Measurements from ENCODE around the gene NRN1. TPM values are rescaled to one million over a fixed set of nuclear protein-coding genes. Genes with fewer than 3 reads are reported as not detected.
A peak's percentile ranks its signal among the peaks of the same experiment; 100 is the strongest.
"Not testable (repeated sequence)": the region's sequence is repeated elsewhere in the genome, so short reads cannot be mapped to it uniquely, and the experiment has no call there.

The NRN1 gene, protein sequence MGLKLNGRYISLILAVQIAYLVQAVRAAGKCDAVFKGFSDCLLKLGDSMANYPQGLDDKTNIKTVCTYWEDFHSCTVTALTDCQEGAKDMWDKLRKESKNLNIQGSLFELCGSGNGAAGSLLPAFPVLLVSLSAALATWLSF
- 10 to 100 TPM; 22.3 to 42.3 (median 26.6) TPM for polyA plus RNA-seq (ENCODE audit: insufficient read length in 10 of 10)
- long read RNA-seq, donor 1, transcript NRN1-201 (3 exons, 1,624 nt) = major isoform, 9 of 9 reads
- long read RNA-seq, donor 1, partial matches to known transcripts = 0 of 9 reads
- long read RNA-seq, donor 1, other reads (novel, unspliced or antisense) = 0 of 9 reads
- long read RNA-seq, donor 2, partial matches to known transcripts = 0 of 4 reads
- long read RNA-seq, donor 2, other reads (novel, unspliced or antisense) = 0 of 4 reads
- long read RNA-seq, donor 3 = 0 reads
- long read RNA-seq, donor 4, transcript NRN1-201 (3 exons, 1,624 nt) = major isoform, 11 of 11 reads
- long read RNA-seq, donor 4, partial matches to known transcripts = 0 of 11 reads
- long read RNA-seq, donor 4, other reads (novel, unspliced or antisense) = 0 of 11 reads
- long read RNA-seq, donor 5, transcript NRN1-201 (3 exons, 1,624 nt) = major isoform, 6 of 6 reads
- long read RNA-seq, donor 5, partial matches to known transcripts = 0 of 6 reads
- long read RNA-seq, donor 5, other reads (novel, unspliced or antisense) = 0 of 6 reads
- long read RNA-seq, donor 6, transcript NRN1-201 (3 exons, 1,624 nt) = major isoform, 23 of 33 reads
- long read RNA-seq, donor 6, partial matches to known transcripts = 9 of 33 reads
- long read RNA-seq, donor 6, other reads (novel, unspliced or antisense) = 0 of 33 reads
- long read RNA-seq, donor 7, transcript NRN1-201 (3 exons, 1,624 nt) = major isoform, 10 of 11 reads
- long read RNA-seq, donor 7, partial matches to known transcripts = 0 of 11 reads
- long read RNA-seq, donor 7, other reads (novel, unspliced or antisense) = 0 of 11 reads
- long read RNA-seq, donor 8, transcript NRN1-201 (3 exons, 1,624 nt) = major isoform, 17 of 17 reads
- long read RNA-seq, donor 8, partial matches to known transcripts = 0 of 17 reads
- long read RNA-seq, donor 8, other reads (novel, unspliced or antisense) = 0 of 17 reads
- long read RNA-seq, donor 9, partial matches to known transcripts = 0 of 2 reads
- long read RNA-seq, donor 9, other reads (novel, unspliced or antisense) = 0 of 2 reads

DNA sequence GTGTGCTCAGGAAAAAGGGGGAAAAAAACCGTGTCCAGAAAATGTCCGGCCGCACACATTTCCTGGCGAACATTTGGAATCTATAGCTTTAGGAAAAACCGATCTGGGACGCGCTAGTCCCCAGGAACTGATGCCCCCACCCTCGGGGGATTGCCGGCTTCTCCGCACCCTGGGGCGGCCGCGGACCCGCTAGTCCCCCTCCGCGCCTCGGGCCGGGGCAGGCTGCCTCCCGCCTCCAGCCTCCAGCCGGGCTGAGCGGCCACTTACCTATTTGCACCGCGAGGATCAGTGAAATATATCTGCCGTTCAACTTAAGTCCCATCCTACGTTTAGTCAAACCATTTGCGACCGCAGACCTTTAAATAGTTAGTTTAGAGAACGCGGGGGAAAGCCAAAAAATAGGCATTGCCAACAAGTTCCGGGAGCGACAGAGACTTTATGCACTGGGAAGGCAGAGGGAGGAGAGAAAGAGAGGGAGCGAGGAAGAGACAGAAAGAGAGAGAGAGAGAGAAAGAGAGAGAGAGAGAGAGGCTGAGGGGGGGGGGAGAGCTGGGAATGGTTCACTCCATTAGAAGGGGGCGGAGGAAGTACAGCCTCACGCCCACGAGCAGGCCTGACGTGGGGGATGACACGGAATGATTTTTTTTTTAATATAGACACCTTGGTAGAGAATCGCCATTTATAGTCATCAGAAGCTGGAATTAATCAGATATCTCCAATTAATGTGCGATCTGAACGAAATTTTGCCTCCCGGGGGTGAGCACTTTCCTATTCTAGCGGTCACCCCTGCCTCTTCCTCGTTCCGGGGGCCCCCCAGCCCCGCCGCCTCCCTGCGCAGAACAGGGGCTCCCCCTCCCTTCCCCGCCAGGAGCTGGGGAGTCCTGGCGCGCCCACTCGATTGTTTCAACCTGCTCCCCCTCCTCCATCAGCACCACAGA, at the start of gene NRN1:
NRN1 (minus strand) TSS at position 498 of the 938 bp plus-strand sequence; CDS start at position 322, 176 bp downstream.
- DNase-seq = peak; percentile 52 to 85 (median 69)

DNA sequence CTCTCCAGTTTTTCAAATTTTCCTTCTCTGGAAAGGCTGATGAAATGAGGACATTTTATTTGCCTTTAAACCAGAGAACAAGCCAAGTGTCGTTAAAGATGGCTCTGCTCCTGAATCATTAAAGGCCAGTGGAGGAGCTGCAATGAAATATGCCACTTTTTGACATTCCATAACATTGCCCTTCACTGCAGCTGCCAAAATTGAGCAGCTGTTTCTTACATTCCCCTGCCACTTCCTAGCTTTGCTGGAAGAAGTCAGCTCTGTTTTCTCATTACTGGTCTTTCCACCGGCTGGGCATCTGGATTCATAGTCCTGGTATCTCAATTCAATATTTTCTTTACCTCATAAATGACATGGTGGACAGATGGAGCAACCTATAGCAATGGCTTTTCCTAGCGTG, 45.5 kb upstream of the NRN1 start:
- DNase-seq = peak; percentile 7 to 42 (median 16)

DNA sequence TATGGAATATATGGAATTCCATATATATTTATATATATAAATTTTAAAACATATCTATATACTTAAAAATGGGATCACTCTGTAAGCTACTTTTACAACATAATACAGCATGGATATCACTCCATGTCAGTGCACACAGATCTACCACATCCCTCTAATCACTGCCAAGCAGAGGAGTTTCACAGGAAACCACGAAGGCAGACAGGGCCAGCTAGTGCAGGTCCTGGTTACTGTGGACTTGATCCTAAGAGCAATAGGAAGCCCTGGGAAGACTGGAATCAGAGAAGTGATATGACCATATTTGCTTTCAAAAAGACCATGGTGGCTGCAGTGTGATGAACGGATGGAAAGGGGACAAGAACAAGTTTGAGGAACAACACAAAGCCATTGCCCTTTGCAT, 40.0 kb upstream of the NRN1 start:
- DNase-seq = no peak

DNA sequence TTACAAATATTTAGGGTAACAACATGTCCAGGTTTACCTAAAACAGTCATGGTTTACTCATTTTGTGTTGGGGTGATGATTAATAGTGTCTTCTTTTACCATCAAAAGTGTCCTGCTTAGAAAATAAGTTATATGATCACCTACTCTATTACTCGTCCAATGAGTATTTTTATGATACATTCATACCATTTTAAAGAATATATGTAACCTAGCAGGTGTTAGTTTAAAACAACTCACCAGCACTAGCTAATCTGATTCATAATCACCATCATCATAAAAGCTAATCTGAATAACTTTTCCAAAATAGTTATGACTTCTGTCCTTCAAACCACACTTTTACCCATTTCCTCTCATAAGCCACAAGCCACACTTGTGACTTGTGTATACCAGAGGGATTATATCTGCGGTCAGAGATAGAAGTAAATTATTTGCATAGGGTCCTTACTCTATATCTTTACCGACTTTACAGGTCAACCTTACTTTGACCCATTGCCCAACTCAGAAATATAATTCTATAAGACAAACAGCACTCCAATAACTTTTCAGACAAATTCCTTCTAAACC, 33.3 kb upstream of the NRN1 start:
- no peak for DNase-seq

DNA sequence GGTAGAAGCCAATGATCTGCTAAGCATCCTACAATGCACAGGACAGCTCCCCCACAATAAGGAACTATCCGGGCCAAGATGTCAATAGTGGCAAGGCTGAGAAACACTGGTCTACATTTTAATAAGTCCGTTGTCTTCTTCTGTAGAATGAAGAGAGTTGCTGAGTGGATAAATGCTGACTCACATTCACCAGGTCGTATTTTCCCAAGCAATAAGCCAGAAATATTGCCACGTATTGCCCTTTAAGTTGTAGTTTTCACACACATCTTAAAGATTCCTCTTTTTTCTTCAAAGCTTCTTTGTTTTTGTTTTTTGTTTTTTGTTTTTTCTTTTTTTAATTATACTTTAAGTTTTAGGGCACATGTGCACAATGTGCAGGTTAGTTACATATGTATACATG, 30.5 kb upstream of the NRN1 start:
- DNase-seq = no peak

DNA sequence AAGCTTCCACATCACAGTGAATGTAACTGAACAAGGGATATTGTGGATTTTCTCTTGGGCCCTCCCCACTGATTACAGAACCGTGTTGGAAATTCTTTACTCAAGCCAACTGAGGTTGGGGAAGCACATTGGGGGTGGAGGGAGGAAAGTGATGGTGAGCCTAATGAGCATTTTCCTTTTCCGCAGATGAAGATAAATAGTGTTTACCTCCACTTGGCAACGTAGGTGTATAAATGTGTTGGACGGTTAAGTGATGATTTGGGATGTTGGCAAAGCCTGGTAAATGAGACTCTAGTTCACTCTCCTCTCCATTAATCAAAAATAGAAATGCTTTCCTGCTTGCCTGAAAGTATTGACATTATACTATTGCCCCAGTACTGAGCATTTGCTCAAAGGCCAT, 27.1 kb upstream of the NRN1 start:
- DNase-seq = no peak

DNA sequence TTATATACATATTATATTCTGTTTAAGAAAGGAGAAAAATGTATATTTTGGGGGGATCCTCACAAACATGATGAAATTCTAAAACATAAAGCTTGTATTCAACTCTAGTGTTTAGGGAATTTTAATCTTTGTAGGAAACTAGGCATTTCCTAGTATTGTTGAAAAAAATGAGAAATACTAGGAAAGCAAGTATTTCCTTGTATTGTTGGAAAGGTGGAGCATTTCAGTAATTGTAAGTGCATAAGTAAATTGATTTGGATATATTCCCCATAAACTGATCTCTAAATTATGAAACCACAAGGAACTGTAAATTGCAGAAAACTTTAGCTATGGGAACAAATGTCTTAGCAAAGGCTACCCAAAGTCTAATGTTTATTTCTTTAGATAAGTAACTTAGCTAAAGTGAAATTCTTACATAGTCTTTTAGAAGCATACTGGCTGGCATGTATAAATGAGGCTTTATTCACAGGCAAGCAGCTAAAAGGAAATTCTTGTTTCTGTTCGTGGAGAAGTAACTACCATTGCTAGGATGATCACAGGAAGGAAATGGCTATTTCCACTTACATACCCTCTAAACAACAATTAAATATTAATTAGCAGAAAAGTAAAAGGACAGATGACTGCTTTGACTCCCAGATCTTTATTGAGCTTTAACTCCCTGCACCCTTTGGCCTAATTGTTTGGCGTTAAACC, 19.9 kb upstream of the NRN1 start:
- no peak for DNase-seq

DNA sequence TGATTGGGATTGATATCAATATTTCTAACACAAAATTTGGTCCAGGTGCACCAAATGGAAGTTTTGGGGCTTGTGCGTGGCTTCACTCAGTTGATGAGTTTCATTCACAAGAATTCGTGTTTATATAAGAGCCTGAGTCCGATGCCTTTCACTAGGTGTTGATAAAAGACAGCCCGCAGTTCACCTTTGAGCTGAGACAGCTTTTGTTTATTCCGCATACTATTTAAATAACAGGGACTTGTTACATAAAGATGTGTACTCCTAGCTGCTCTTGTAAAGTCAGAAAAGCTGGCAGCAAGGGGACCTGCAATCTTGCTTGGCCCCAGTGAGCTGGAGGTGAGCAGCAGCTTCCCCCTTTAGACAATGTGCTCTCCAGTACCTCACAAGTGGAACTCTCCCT, 19.0 kb upstream of the NRN1 start:
- no peak for DNase-seq

DNA sequence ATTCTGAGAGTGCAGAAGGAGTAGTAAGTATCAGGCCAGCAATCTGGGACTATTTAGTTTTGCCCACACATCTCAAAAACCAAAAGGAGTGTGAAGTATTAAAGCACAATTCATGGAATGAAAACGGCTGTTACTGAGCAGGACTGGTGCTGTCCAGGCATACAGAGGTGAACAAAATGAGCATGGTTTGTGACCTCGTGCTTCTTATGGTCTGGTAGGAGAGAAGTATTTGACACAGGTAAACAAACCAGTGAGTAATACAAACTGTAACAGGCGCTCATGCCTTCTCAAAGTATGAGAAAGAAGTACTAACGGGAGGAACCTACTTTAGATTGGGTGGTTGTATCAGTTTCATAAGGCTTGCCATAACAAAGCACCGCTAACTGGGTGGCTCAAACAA, 17.5 kb upstream of the NRN1 start:
- DNase-seq = no peak

DNA sequence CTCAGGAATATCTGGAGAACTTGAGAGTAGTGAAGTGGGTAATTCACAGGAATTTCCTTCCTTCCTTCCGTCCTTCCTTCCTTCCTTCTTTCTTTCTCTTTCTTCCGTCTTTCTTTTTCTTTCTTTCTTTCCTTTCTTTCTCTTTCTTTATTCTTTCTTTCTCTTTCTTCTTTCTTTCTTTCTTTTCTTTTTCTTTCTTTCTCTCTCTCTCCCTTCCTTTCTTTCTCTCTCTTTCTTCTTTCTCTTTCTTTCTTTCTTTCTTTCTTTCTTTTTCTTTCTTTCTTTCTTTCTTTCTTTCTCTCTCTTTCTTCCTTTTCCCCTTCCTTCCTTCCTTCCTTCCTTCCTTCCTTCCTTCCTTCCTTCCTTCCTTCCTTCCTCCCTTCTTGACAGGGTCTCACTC, 16.1 kb upstream of the NRN1 start:
- not testable (repeated sequence) for DNase-seq

DNA sequence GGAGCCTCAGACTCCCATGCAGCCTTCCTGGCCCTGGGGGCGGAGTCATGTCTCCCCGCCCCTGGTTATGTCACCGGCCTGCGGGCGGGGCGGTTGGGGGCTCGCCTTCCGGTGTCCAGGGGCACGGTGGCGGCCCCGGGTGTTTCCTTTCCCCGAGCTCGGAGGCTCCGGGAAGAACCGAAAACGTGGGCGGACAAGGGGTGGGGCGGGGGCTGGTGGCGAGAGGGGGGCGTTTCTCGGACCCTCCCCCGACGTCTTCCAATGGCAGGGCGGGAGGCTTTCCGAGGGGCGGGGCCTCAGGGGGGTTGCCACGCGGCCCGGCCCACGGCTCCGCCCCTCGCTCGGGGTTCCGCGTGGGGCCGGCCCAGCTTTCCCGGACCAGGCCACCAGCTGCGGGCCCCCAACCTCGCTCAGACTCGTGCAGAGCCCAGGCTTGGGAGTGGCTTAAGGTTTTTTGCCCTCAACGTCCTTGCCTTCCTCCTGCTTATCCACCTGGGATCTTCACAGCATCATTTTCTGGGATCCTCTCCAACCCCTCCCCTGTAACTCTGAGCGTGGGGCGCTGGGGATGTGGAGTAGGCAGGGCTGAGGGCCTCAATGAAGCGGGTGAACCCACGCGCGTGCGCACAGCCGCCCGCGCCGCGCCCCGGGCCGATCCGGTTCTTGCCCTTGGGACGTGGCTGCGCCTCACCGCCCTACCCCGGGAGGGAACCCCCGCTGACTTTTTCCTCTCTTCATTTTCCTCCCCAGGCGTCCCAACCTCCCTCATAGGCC, 2.1 kb upstream of the NRN1 start:
- DNase-seq = peak; percentile 85 to 94 (median 87)

DNA sequence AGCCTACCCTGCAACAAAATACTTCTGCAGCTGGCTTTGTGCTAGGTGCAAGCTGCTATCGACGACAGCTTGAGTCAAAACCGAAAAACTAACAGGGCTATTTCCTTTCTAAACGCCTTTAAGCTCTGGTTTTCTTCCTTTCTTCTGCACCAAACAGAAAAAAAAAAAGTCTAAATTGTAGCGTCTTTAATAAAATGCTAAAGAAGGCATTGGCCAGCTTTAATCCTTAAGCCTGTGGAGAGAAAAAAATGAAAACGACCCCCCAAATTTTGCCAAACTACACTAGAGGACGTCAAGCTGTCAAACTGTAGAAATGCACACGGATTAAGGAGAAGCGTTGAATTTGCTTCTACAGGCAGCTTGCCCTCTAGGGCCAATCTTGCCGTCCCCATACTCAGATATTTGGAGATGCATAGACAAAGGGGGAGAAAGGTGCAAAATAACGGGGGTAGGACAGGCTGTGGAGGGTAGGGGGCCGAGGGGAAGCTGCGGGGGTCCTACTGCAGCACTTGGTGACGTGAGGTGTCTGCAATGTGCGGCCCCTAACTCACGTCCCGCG, 1.4 kb upstream of the NRN1 start:
- DNase-seq = no peak

DNA sequence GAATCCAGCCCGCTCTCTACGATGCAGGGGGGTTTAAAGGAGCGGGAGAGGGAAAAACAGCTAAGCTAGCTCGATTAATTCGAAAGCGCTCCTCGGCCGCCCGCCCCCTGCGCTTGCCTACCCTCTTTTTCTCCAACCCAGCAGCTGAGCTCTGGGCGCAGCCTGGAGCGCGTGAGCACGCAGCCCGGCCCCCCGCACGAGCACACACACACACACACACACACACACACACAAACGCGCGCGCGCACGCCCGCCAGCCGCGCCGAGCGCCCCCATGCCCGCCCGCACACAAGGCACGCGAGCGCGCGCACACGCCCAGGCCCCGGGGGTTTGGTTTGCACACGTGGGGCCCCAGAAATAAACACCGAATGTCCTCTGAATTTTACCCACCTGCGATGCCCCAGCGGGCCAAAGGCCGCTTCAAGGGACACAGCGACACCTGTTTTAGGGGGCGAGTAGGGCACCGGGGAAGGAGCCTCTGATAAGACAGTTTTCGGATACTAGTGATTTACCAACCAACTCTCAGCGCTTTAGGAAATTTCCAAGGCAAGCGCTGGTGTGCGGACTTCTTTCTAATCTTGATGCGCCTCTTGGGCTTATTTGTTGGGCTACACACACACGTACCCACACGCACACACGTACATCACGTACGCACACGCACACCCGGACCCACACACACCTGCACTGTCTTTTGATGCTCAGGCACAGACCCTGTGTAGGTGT, 802 bp upstream of the NRN1 start:
- DNase-seq = peak in 2 of 3 donors; percentile 59 to 82

DNA sequence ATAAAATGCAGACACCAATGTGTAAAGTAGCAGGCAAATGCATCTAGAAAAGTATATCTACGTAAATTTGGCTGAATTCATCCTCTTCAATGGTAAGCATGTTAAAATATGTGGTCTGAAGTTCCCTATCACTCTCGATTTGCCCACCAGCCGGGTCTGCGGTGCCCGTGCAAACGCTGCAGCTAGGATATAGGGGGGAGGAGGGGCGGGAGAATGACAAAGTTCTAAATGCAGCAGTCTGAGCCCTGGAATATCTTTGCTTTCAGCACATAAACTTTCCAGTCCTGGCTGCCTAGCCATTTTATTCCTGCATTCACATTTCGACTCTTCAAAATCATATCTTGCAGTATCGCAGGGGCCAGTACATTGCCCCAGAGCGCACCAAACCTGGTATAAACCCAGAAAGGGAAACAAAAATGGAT, 708 bp downstream of the NRN1 start:
- no peak for DNase-seq

DNA sequence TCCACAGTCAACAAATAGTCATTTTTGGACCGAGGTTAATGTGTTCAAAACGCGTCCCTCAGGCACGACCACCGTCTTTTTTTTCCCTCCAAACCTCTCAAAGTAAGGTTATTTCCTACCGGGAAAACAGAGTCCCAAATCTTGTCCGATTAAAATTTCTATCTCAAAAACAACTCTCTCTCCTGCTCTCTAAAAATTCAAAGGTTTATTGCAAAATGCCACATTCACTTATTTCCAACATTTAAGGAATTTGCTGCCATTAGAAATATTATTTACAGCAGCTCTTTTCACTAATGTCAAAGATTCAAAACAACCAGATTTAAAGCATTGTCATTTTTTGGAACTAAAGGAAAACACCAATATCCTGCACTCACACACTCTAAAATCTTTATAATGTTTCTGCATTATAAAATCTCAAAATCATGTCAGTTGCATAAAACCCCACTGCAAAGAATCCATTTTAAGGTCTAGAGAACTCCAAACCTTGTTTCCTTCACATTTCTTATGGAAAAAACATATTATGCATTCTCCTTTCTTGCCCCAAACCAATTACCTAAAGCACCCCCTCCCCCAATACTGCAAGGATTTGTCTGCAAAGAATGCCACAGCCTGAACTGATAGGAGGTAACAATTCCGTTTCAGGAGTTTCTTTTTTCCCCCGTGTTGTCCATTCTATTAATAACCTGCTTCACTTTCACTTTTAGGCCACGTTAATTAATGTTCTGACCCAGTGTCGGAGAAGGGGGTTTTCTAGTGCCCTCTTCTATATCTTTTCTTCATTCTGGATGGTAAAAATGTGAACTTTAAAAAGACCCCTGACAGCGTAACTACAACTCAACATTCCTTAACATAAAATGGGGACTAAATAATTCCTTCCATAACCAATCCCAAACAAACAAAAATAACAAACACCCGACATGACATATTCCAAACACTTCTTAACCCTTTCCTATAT, 1.4 kb downstream of the NRN1 start:
- DNase-seq = peak in 1 of 3 donors; percentile 65

DNA sequence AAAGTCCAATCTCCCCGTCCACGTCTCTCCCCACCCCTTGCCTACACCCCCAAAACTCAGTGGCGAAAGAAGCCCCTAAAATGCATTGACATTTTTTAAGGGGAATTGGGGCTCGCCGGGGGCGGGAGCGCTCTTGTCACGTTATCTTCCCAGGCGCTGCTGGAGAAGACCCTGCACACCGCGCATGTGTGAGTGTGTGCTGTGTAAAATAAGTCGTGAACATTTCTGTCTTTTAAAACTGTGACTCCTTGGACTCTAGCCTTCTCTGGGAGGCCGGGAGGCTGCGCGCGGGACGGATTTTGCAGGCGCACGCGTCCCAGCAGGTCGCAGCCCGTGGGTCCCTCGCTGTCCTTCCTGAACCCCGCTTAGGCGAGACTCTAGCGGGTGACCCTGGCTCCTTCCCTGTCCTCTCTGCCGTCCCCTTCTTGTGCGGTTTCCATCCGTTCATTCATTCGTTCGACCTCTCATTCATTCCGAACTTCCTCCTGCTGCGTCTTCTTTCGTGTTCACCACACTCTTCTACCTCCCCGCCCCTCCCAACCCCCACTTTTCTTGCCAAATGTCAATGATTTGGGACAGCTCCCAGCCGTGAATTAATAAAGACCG, 2.2 kb downstream of the NRN1 start:
- DNase-seq = peak in 2 of 3 donors; percentile 31 to 83

All from muscle of back (tissue), 13 donors.